Measurements from ENCODE around the gene CCNG1. TPM values are rescaled to one million over a fixed set of nuclear protein-coding genes. Genes with fewer than 3 reads are reported as not detected.
A peak's percentile ranks its signal among the peaks of the same experiment; 100 is the strongest.

CCNG1 gene
- total and polyA plus RNA-seq, 9 of the 15 experiments (the other 6 are each of a cell fraction or from before 2014, with no cell fraction given), result 121 to 293 (median 245) TPM

GRCh38 chr5:163459819-163460561 is 22.6 kb downstream of the CCNG1 start, which contains the start of gene NUDCD2 (continued):
- TF ChIP-seq, protein P1, sequence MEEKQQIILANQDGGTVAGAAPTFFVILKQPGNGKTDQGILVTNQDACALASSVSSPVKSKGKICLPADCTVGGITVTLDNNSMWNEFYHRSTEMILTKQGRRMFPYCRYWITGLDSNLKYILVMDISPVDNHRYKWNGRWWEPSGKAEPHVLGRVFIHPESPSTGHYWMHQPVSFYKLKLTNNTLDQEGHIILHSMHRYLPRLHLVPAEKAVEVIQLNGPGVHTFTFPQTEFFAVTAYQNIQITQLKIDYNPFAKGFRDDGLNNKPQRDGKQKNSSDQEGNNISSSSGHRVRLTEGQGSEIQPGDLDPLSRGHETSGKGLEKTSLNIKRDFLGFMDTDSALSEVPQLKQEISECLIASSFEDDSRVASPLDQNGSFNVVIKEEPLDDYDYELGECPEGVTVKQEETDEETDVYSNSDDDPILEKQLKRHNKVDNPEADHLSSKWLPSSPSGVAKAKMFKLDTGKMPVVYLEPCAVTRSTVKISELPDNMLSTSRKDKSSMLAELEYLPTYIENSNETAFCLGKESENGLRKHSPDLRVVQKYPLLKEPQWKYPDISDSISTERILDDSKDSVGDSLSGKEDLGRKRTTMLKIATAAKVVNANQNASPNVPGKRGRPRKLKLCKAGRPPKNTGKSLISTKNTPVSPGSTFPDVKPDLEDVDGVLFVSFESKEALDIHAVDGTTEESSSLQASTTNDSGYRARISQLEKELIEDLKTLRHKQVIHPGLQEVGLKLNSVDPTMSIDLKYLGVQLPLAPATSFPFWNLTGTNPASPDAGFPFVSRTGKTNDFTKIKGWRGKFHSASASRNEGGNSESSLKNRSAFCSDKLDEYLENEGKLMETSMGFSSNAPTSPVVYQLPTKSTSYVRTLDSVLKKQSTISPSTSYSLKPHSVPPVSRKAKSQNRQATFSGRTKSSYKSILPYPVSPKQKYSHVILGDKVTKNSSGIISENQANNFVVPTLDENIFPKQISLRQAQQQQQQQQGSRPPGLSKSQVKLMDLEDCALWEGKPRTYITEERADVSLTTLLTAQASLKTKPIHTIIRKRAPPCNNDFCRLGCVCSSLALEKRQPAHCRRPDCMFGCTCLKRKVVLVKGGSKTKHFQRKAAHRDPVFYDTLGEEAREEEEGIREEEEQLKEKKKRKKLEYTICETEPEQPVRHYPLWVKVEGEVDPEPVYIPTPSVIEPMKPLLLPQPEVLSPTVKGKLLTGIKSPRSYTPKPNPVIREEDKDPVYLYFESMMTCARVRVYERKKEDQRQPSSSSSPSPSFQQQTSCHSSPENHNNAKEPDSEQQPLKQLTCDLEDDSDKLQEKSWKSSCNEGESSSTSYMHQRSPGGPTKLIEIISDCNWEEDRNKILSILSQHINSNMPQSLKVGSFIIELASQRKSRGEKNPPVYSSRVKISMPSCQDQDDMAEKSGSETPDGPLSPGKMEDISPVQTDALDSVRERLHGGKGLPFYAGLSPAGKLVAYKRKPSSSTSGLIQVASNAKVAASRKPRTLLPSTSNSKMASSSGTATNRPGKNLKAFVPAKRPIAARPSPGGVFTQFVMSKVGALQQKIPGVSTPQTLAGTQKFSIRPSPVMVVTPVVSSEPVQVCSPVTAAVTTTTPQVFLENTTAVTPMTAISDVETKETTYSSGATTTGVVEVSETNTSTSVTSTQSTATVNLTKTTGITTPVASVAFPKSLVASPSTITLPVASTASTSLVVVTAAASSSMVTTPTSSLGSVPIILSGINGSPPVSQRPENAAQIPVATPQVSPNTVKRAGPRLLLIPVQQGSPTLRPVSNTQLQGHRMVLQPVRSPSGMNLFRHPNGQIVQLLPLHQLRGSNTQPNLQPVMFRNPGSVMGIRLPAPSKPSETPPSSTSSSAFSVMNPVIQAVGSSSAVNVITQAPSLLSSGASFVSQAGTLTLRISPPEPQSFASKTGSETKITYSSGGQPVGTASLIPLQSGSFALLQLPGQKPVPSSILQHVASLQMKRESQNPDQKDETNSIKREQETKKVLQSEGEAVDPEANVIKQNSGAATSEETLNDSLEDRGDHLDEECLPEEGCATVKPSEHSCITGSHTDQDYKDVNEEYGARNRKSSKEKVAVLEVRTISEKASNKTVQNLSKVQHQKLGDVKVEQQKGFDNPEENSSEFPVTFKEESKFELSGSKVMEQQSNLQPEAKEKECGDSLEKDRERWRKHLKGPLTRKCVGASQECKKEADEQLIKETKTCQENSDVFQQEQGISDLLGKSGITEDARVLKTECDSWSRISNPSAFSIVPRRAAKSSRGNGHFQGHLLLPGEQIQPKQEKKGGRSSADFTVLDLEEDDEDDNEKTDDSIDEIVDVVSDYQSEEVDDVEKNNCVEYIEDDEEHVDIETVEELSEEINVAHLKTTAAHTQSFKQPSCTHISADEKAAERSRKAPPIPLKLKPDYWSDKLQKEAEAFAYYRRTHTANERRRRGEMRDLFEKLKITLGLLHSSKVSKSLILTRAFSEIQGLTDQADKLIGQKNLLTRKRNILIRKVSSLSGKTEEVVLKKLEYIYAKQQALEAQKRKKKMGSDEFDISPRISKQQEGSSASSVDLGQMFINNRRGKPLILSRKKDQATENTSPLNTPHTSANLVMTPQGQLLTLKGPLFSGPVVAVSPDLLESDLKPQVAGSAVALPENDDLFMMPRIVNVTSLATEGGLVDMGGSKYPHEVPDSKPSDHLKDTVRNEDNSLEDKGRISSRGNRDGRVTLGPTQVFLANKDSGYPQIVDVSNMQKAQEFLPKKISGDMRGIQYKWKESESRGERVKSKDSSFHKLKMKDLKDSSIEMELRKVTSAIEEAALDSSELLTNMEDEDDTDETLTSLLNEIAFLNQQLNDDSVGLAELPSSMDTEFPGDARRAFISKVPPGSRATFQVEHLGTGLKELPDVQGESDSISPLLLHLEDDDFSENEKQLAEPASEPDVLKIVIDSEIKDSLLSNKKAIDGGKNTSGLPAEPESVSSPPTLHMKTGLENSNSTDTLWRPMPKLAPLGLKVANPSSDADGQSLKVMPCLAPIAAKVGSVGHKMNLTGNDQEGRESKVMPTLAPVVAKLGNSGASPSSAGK (IDR thresholded peaks at IDR 0.05), result peak; percentile 89
- TF ChIP-seq FOXA3 (CRISPR knock-in tag; conservative IDR thresholded peaks at IDR 0.05 in 1 of 2, IDR thresholded peaks at IDR 0.05 in 1 of 2) (peak in 1 of 2 experiments; percentile 49; a peak in 1 of 4 replicates), CXXC5 (CRISPR knock-in tag; IDR thresholded peaks at IDR 0.05) (peak; percentile 92), MYC (IDR thresholded peaks at IDR 0.05; ENCODE audit: low read depth, low read length) (peak; percentile 94), MYC (CRISPR knock-in tag; IDR thresholded peaks at IDR 0.05; ENCODE audit: borderline replicate concordance, low read depth) (peak; percentile 95), MIER1 (IDR thresholded peaks at IDR 0.05; ENCODE audit: low read depth) (0 out of 2 replicates have a peak, but pooled peaks have one; percentile 52), ELF4 (CRISPR knock-in tag; IDR thresholded peaks at IDR 0.05) (no peak), SAFB (IDR thresholded peaks at IDR 0.05; ENCODE audit: borderline replicate concordance, low read depth, low read length) (peak; percentile 95)
- TF ChIP-seq, protein P2, sequence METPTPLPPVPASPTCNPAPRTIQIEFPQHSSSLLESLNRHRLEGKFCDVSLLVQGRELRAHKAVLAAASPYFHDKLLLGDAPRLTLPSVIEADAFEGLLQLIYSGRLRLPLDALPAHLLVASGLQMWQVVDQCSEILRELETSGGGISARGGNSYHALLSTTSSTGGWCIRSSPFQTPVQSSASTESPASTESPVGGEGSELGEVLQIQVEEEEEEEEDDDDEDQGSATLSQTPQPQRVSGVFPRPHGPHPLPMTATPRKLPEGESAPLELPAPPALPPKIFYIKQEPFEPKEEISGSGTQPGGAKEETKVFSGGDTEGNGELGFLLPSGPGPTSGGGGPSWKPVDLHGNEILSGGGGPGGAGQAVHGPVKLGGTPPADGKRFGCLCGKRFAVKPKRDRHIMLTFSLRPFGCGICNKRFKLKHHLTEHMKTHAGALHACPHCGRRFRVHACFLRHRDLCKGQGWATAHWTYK (CRISPR knock-in tag; IDR thresholded peaks at IDR 0.05), result 0 out of 2 replicates have a peak, but pooled peaks have one; percentile 70
- TF ChIP-seq, protein P3, sequence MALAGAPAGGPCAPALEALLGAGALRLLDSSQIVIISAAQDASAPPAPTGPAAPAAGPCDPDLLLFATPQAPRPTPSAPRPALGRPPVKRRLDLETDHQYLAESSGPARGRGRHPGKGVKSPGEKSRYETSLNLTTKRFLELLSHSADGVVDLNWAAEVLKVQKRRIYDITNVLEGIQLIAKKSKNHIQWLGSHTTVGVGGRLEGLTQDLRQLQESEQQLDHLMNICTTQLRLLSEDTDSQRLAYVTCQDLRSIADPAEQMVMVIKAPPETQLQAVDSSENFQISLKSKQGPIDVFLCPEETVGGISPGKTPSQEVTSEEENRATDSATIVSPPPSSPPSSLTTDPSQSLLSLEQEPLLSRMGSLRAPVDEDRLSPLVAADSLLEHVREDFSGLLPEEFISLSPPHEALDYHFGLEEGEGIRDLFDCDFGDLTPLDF (CRISPR knock-in tag; IDR thresholded peaks at IDR 0.05), result peak; percentile 41; the same call in 1 of the 2 replicates
